ENCODE measurements around the gene RNLS. TPM values are rescaled to one million over a fixed set of nuclear protein-coding genes. Genes with fewer than 3 reads are reported as not detected.

RNLS gene
- total RNA-seq, 1 experiment from 2014 or later: 11.4 TPM

GRCh38 chr10:88528806-88529570 is 54.1 kb downstream of the RNLS start:
- intact Hi-C loops (cut with micrococcal nuclease; ENCODE audit: unreplicated experiment) (no loop called here), in situ Hi-C loops (cut with HindIII; ENCODE audit: low pct_unique_long_range_greater_than_20kb, low sequenced_read_pairs) (no loop called here)
- H3K27me3 ChIP-seq (ENCODE audit: control insufficient read depth, insufficient read depth, low read length): peaks cover 2% of the 10 kb centered on the region; the same call in 1 of the 2 replicates
- DNase-seq (ENCODE audit: low read depth, low spot score) (no peak), ATAC-seq (no peak)
- H3K36me3 ChIP-seq (ENCODE audit: control insufficient read depth, insufficient read depth, low read length): no peaks in the 10 kb centered on the region
- POLR2A ChIA-PET: no interaction called here
- CTCF ChIA-PET: no interaction called here
- no TSS peak for BruUV-seq (replicated peaks)
- H3K4me1 ChIP-seq (ENCODE audit: control insufficient read depth, insufficient read depth, low read length): no peaks in the 10 kb centered on the region
- no peak overlapping the region for H3K27ac ChIP-seq (ENCODE audit: low read length)
- H3K4me3 ChIP-seq (ENCODE audit: low read depth in 2 of 2, low read length in 2 of 2): no peak overlapping the region
- TF ChIP-seq REST (IDR thresholded peaks at IDR 0.05; ENCODE audit: insufficient read depth in 1 of 2, low read depth in 2 of 2, low read length in 1 of 2): no peak
- no peak for TF ChIP-seq SIN3A (IDR thresholded peaks at IDR 0.05; ENCODE audit: borderline replicate concordance, insufficient read depth, low read depth, low read length)
- TF ChIP-seq TCF7L2 (IDR thresholded peaks at IDR 0.05; ENCODE audit: low read depth, low read length): no peak
- TF ChIP-seq POLR2AphosphoS5 (IDR thresholded peaks at IDR 0.05; ENCODE audit: low read depth, low read length): no peak
- no peak for TF ChIP-seq CTCF (IDR thresholded peaks at IDR 0.05)
- H3K9me3 ChIP-seq (ENCODE audit: control insufficient read depth, insufficient read depth, low read depth, low read length): no peaks in the 10 kb centered on the region

GRCh38 chr10:88528201-88528600 is 54.9 kb downstream of the RNLS start:
- POLR2A ChIA-PET: no interaction called here
- intact Hi-C loops (cut with micrococcal nuclease; ENCODE audit: unreplicated experiment): no loop called here

More at GRCh38 chr10:88528201-88528600, 54.9 kb downstream of the RNLS start:
- Histone ChIP-seq H3K9me3 (ENCODE audit: control insufficient read depth, insufficient read depth, low read depth, low read length) (no peaks in the 10 kb centered on the region), H3K36me3 (ENCODE audit: control insufficient read depth, insufficient read depth, low read length) (no peaks in the 10 kb centered on the region), H3K4me1 (ENCODE audit: control insufficient read depth, insufficient read depth, low read length) (no peaks in the 10 kb centered on the region), H3K27me3 (ENCODE audit: control insufficient read depth, insufficient read depth, low read length) (peaks cover 2% of the 10 kb centered on the region; the same call in 1 of the 2 replicates), H3K27ac (ENCODE audit: low read length) (no peak overlapping the region), H3K4me3 (ENCODE audit: low read depth in 2 of 2, low read length in 2 of 2) (no peak overlapping the region)
- DNase-seq (ENCODE audit: low read depth, low spot score): no peak
- ATAC-seq: no peak
- in situ Hi-C loops (cut with HindIII; ENCODE audit: low pct_unique_long_range_greater_than_20kb, low sequenced_read_pairs): no loop called here
- TF ChIP-seq TCF7L2 (IDR thresholded peaks at IDR 0.05; ENCODE audit: low read depth, low read length) (no peak), SIN3A (IDR thresholded peaks at IDR 0.05; ENCODE audit: borderline replicate concordance, insufficient read depth, low read depth, low read length) (no peak), CTCF (IDR thresholded peaks at IDR 0.05) (no peak), POLR2AphosphoS5 (IDR thresholded peaks at IDR 0.05; ENCODE audit: low read depth, low read length) (no peak), REST (IDR thresholded peaks at IDR 0.05; ENCODE audit: insufficient read depth in 1 of 2, low read depth in 2 of 2, low read length in 1 of 2) (no peak)
- no TSS peak for BruUV-seq (replicated peaks)
- CTCF ChIA-PET: no interaction called here

All from Panc1 (cell line).